Endothelial cell of umbilical vein (primary cell): ENCODE measurements around the gene LKAAEAR1. TPM values are rescaled to one million over a fixed set of nuclear protein-coding genes. Genes with fewer than 3 reads are reported as not detected.

Experiments used
- BruUV-seq: library from RNA; stranded (reverse); fragments of 400-500 nt; replicated peaks from 2 replicates; lab custom pipeline; 2021; lab: Mats Ljungman, UMichigan
- CTCF ChIA-PET: fragments of 300-600, 350-600 bp; sonication (Branson Sonifier 250); formaldehyde crosslinking; loops from one replicate; lab custom pipeline; 2021; ENCODE audit warnings: antibody characterized with exemption, inconsistent platforms; lab: Charles Lee
- POLR2A ChIA-PET: fragments of 300-600, 350-600 bp; sonication (Branson Sonifier 250); formaldehyde crosslinking; loops from one replicate; lab custom pipeline; 2021; ENCODE audit warnings: antibody characterized with exemption, inconsistent platforms; lab: Charles Lee
- DNase-seq: peaks from one replicate; pipeline ENCODE4 v3.0.0-alpha.2; 2011; ENCODE audit warnings: low read depth, low spot score
- FAIRE-seq: peaks from 2 replicates; lab custom pipeline; 2011; peaks lifted over from hg19 to GRCh38; lab: Jason Lieb, UNC
- H2AFZ ChIP-seq: 2 replicates; pipeline ENCODE4 v1.6.0; 2012; ENCODE audit warnings: low read depth, low read length, control low read depth, inconsistent platforms
- H3K27ac ChIP-seq: 2 replicates; pipeline ENCODE4 v1.5.1; 2011; ENCODE audit warnings: low read depth, mild to moderate bottlenecking, control low read depth, low read length, moderate library complexity; ENCODE audit not compliant: insufficient read depth
- H3K27me3 ChIP-seq, 2 experiments: 2 replicates each; pipeline versions ENCODE4 v1.6.0 to v1.6.1; 2011; ENCODE audit warnings: low read length in 2 of 2, mixed read lengths in 1 of 2; ENCODE audit not compliant: control insufficient read depth in 2 of 2, insufficient read depth in 2 of 2
- H3K36me3 ChIP-seq, 2 experiments: 2 replicates in 1 of 2; 3 replicates in 1 of 2; pipeline ENCODE4 v1.5.1; 2011; ENCODE audit warnings: low read length in 2 of 2, mild to moderate bottlenecking in 1 of 2, moderate library complexity in 1 of 2; ENCODE audit not compliant: control insufficient read depth in 2 of 2, insufficient read depth in 2 of 2; ENCODE audit errors: extremely low read depth in 1 of 2
- H3K4me1 ChIP-seq: 3 replicates; pipeline ENCODE4 v1.5.1; 2011; ENCODE audit warnings: mild to moderate bottlenecking, low read length; ENCODE audit not compliant: control insufficient read depth, insufficient read depth; ENCODE audit errors: extremely low read depth
- H3K4me2 ChIP-seq: 2 replicates; pipeline ENCODE4 v1.6.1; 2011; ENCODE audit warnings: low read length, control low read depth, mixed read lengths; ENCODE audit not compliant: insufficient read depth
- H3K4me3 ChIP-seq, 3 experiments: fragments of 200-600 bp in 1 of 3; sonication (generic), shearing (Covaris generic) in 1 of 3; replicated peaks in 1 of 3; 2 replicates each; pipeline ENCODE4 v1.5.1; 2011 to 2016; ENCODE audit warnings: control low read depth in 3 of 3, low read length in 3 of 3, mild to moderate bottlenecking in 2 of 3, inconsistent platforms in 1 of 3, low read depth in 1 of 3, moderate library complexity in 1 of 3; ENCODE audit not compliant: insufficient read depth in 1 of 3
- H3K79me2 ChIP-seq: 2 replicates; pipeline ENCODE4 v1.6.0; 2012; ENCODE audit warnings: low read length, inconsistent platforms; ENCODE audit not compliant: control insufficient read depth, insufficient read depth
- H3K9ac ChIP-seq: replicated peaks from 2 replicates; pipeline ENCODE3; 2011; ENCODE audit warnings: low read length, control low read depth; ENCODE audit not compliant: insufficient read depth; ENCODE audit errors: extremely low read depth
- H3K9me1 ChIP-seq: replicated peaks from 3 replicates; pipeline ENCODE4 v1.6.0; 2011; ENCODE audit warnings: mild to moderate bottlenecking, low read length; ENCODE audit not compliant: control insufficient read depth, insufficient read depth; ENCODE audit errors: extremely low read depth
- H3K9me3 ChIP-seq: replicated peaks from 2 replicates; pipeline ENCODE4 v1.5.1; 2012; ENCODE audit warnings: low read length, inconsistent platforms; ENCODE audit not compliant: control insufficient read depth, insufficient read depth
- H4K20me1 ChIP-seq: replicated peaks from 2 replicates; pipeline ENCODE3; 2011; ENCODE audit warnings: mild to moderate bottlenecking, low read length; ENCODE audit not compliant: control insufficient read depth, insufficient read depth; ENCODE audit errors: extremely low read depth
- CTCF ChIP-seq, 2 donors: IDR thresholded peaks; 1 replicate in 1 of 2; 2 replicates in 1 of 2; pipeline ENCODE4 v1.5.1; 2011; ENCODE audit warnings: low read length in 2 of 2, mild to moderate bottlenecking in 2 of 2, moderate library complexity in 2 of 2, control low read depth in 1 of 2, inconsistent platforms in 1 of 2, low read depth in 1 of 2; ENCODE audit not compliant: insufficient read depth in 1 of 2; ENCODE audit errors: extremely low read depth in 1 of 2
- FOS ChIP-seq: IDR thresholded peaks from 2 replicates; pipeline ENCODE4 v1.6.1; 2011; ENCODE audit warnings: mild to moderate bottlenecking, low read length, moderate library complexity, borderline replicate concordance; ENCODE audit not compliant: insufficient read depth
- GATA2 ChIP-seq: IDR thresholded peaks from 2 replicates; pipeline ENCODE4 v1.7.0; 2011; ENCODE audit warnings: low read depth, mild to moderate bottlenecking, moderate library complexity, mixed read lengths, low read length; ENCODE audit not compliant: insufficient read length, insufficient read depth
- MAX ChIP-seq: IDR thresholded peaks from 2 replicates; pipeline ENCODE4 v1.6.1; 2011; ENCODE audit not compliant: insufficient read depth, insufficient read length
- dilution Hi-C: fragments of 300-500 bp; cut with MboI; formaldehyde crosslinking; loops from one replicate; pipeline ENCODE4 v1.15.0; 2019; ENCODE audit warnings: low sequenced_read_pairs; ENCODE audit not compliant: extremely low pct_ligation_motif_present
- intact Hi-C: fragments of 100-400 bp; cut with micrococcal nuclease; formaldehyde crosslinking; loops from one replicate; pipeline ENCODE4 v1.10.0; 2022
- polyA plus RNA-seq, 4 experiments: library from polyadenylated mRNA; depleted of rRNA in 3 of 4; stranded (reverse) in 3 of 4; unstranded in 1 of 4; fragments of >200 nt; gene quantifications; 2 replicates each; pipeline versions ENCODE4 v1.2.1 to v1.2.3, GENCODE V29; 2011 to 2012; ENCODE audit warnings: missing spikeins in 1 of 4
- total RNA-seq: library from RNA; stranded (reverse); gene quantifications from 2 replicates; pipeline ENCODE4 v1.2.3, GENCODE V29; 2021

Gene LKAAEAR1
- total and polyA plus RNA-seq, 2 donors (not counting 3 experiments of a cell fraction or from before 2014, with no cell fraction given), result 0.29 TPM; not detected in 1

GRCh38 chr20:64093013-64093503 is 8.9 kb upstream of the LKAAEAR1 start:
- FAIRE-seq (no peak), DNase-seq (no peak)
- H3K36me3 ChIP-seq, result no peaks in the 10 kb centered on the region
- BruUV-seq, result no TSS peak
- no peak overlapping the region for H3K4me3 ChIP-seq
- no peak overlapping the region for H3K27ac ChIP-seq
- dilution Hi-C loops (no loop called here), intact Hi-C loops (no loop called here)
- H3K79me2 ChIP-seq, result no peaks in the 10 kb centered on the region
- no peak overlapping the region for H3K9ac ChIP-seq
- H3K9me3 ChIP-seq, result no peaks in the 10 kb centered on the region
- H3K27me3 ChIP-seq, result no peaks in the 10 kb centered on the region
- POLR2A ChIA-PET, result no interaction called here
- H3K9me1 ChIP-seq, result no peaks in the 10 kb centered on the region
- H4K20me1 ChIP-seq, result no peaks in the 10 kb centered on the region
- no peak overlapping the region for H3K4me2 ChIP-seq
- CTCF ChIA-PET, result interaction anchor here (2.3 kb wide), 1 partner anchor 9 kb away, joined by 7 read pairs; the partner anchor contains the start of gene LKAAEAR1
- H2AFZ ChIP-seq, result no peak overlapping the region
- no peaks in the 10 kb centered on the region for H3K4me1 ChIP-seq
- TF ChIP-seq MAX (no peak), CTCF (IDR thresholded peaks at IDR 0.05; ENCODE audit: extremely low read depth in 1 of 2, insufficient read depth in 1 of 2, low read depth in 1 of 2, low read length in 2 of 2) (no peak), FOS (no peak), GATA2 (no peak)
